Hippocampal formation (tissue), 2 donors: Measurements from ENCODE around the gene KCNMA1.
"Not testable (repeated sequence)": the region's sequence is repeated elsewhere in the genome, so short reads cannot be mapped to it uniquely, and the experiment has no call there.

Experiments
- DNase-seq, 2 donors: peaks; one replicate each; lab custom pipeline; 2025; lab: John Stamatoyannopoulos, UW

Gene KCNMA1

GRCh38 chr10:77396290-77396689, 241.3 kb downstream of the KCNMA1 start:
- no peak for DNase-seq

- no peak for DNase-seq
These were observed 243.6 kb downstream of the KCNMA1 start for GRCh38 chr10:77393821-77394501.

- no peak for DNase-seq
These were observed 244.2 kb downstream of the KCNMA1 start for GRCh38 chr10:77393411-77393810.

GRCh38 chr10:77392851-77393250, 244.8 kb downstream of the KCNMA1 start:
- DNase-seq: no peak

GRCh38 chr10:77392236-77392721, 245.3 kb downstream of the KCNMA1 start:
- no peak for DNase-seq

GRCh38 chr10:77391605-77392235, 245.9 kb downstream of the KCNMA1 start:
- peak; percentile 56 to 66 for DNase-seq

- DNase-seq: no peak
These were observed 247.1 kb downstream of the KCNMA1 start for GRCh38 chr10:77390481-77390891.

GRCh38 chr10:77388571-77389100, 249.0 kb downstream of the KCNMA1 start:
- no peak for DNase-seq

GRCh38 chr10:77387701-77388100, 249.9 kb downstream of the KCNMA1 start:
- DNase-seq: not testable (repeated sequence)

GRCh38 chr10:77387247-77387646, 250.4 kb downstream of the KCNMA1 start:
- DNase-seq: no peak

- no peak for DNase-seq
These were observed 250.8 kb downstream of the KCNMA1 start for GRCh38 chr10:77386838-77387237.

GRCh38 chr10:77386365-77386764, 251.2 kb downstream of the KCNMA1 start:
- no peak for DNase-seq

- no peak for DNase-seq
These were observed 252.3 kb downstream of the KCNMA1 start for GRCh38 chr10:77385315-77385714.

GRCh38 chr10:77383861-77384553, 253.6 kb downstream of the KCNMA1 start:
- no peak for DNase-seq

- DNase-seq: no peak
These were observed 255.9 kb downstream of the KCNMA1 start for GRCh38 chr10:77381750-77382149.

GRCh38 chr10:77380723-77381122, 256.9 kb downstream of the KCNMA1 start:
- no peak for DNase-seq

- no peak for DNase-seq
These were observed 257.4 kb downstream of the KCNMA1 start for GRCh38 chr10:77380191-77380590.

- DNase-seq: no peak
These were observed 258.9 kb downstream of the KCNMA1 start for GRCh38 chr10:77378366-77379349.

- DNase-seq: no peak
These were observed 259.8 kb downstream of the KCNMA1 start for GRCh38 chr10:77377678-77378352.

- no peak for DNase-seq
These were observed 260.6 kb downstream of the KCNMA1 start for GRCh38 chr10:77377034-77377433.

GRCh38 chr10:77374189-77374656, 263.4 kb downstream of the KCNMA1 start:
- DNase-seq: no peak
